Neuronal stem cell (in vitro differentiated cells): Measurements from ENCODE around the gene VIPR1.
A peak's percentile ranks its signal among the peaks of the same experiment; 100 is the strongest.

ENCODE experiments used
- DNase-seq: peaks from one replicate; pipeline ENCODE4 v3.0.0-alpha.2; 2013; ENCODE audit warnings: low spot score
- H2AFZ ChIP-seq: one replicate; pipeline ENCODE4 v1.6.1; 2013; ENCODE audit warnings: mild to moderate bottlenecking, low read length, inconsistent platforms
- H2AK5ac ChIP-seq: 2 replicates; pipeline ENCODE4 v1.6.1; 2013; ENCODE audit warnings: low read depth, mild to moderate bottlenecking, inconsistent platforms, low read length, moderate library complexity, mixed read lengths
- H2BK120ac ChIP-seq: 2 replicates; pipeline ENCODE4 v1.6.1; 2013; ENCODE audit warnings: low read depth, mild to moderate bottlenecking, inconsistent platforms, low read length, moderate library complexity, mixed read lengths
- H2BK12ac ChIP-seq: one replicate; pipeline ENCODE4 v1.6.1; 2013; ENCODE audit warnings: low read length, inconsistent platforms
- H2BK15ac ChIP-seq: 2 replicates; pipeline ENCODE4 v1.6.1; 2013; ENCODE audit warnings: mild to moderate bottlenecking, low read length, inconsistent platforms, mixed read lengths
- H2BK5ac ChIP-seq: one replicate; pipeline ENCODE4 v1.6.1; 2013; ENCODE audit warnings: inconsistent platforms, mild to moderate bottlenecking, low read length, moderate library complexity
- H3K14ac ChIP-seq: one replicate; pipeline ENCODE4 v1.6.1; 2013; ENCODE audit warnings: low read length, inconsistent platforms
- H3K18ac ChIP-seq: 2 replicates; pipeline ENCODE4 v1.6.1; 2013; ENCODE audit warnings: low read length, inconsistent platforms
- H3K23ac ChIP-seq: 2 replicates; pipeline ENCODE4 v1.6.1; 2013; ENCODE audit warnings: low read depth, mild to moderate bottlenecking, mixed read lengths, low read length, inconsistent platforms; ENCODE audit not compliant: poor library complexity
- H3K27ac ChIP-seq: replicated peaks from 3 replicates; pipeline ENCODE4 v1.5.1; 2013; ENCODE audit warnings: low read length, inconsistent platforms
- H3K27me3 ChIP-seq, 3 experiments: 2 replicates each; pipeline ENCODE4 v1.6.1; 2013; ENCODE audit warnings: low read length in 3 of 3, mild to moderate bottlenecking in 2 of 3, inconsistent platforms in 1 of 3, low read depth in 1 of 3, mixed read lengths in 1 of 3, moderate library complexity in 1 of 3; ENCODE audit not compliant: control insufficient read depth in 3 of 3, insufficient read depth in 3 of 3
- H3K36me3 ChIP-seq, 2 donors: replicated peaks in 1 of 2; 2 replicates each; pipeline ENCODE4 v1.6.1; 2013; ENCODE audit warnings: low read length in 2 of 2; ENCODE audit not compliant: control insufficient read depth in 2 of 2, insufficient read depth in 2 of 2
- H3K4ac ChIP-seq: 2 replicates; pipeline ENCODE4 v1.6.1; 2013; ENCODE audit warnings: inconsistent platforms, mild to moderate bottlenecking, low read length, moderate library complexity
- H3K4me1 ChIP-seq, 2 donors: 1 replicate in 1 of 2; 2 replicates in 1 of 2; pipeline ENCODE4 v1.6.1; 2013; ENCODE audit warnings: low read length in 2 of 2, low read depth in 1 of 2; ENCODE audit not compliant: control insufficient read depth in 2 of 2, insufficient read depth in 1 of 2
- H3K4me2 ChIP-seq: one replicate; pipeline ENCODE4 v1.6.1; 2013; ENCODE audit warnings: mild to moderate bottlenecking, low read length, inconsistent platforms; ENCODE audit not compliant: insufficient read depth, poor library complexity, severe bottlenecking
- H3K4me3 ChIP-seq, 2 donors: 2 replicates each; pipeline ENCODE4 v1.5.1; 2013; ENCODE audit warnings: low read length in 2 of 2, mild to moderate bottlenecking in 2 of 2, inconsistent platforms in 1 of 2, moderate library complexity in 1 of 2
- H3K79me1 ChIP-seq: one replicate; pipeline ENCODE4 v1.6.1; 2013; ENCODE audit warnings: low read depth, mild to moderate bottlenecking, inconsistent platforms, low read length, moderate library complexity
- H3K9ac ChIP-seq: one replicate; pipeline ENCODE4 v1.6.1; 2013; ENCODE audit warnings: mild to moderate bottlenecking, low read depth, low read length, inconsistent platforms; ENCODE audit not compliant: poor library complexity
- H3K9me3 ChIP-seq, 2 donors: replicated peaks in 1 of 2; 2 replicates each; pipeline versions ENCODE3 to v1.6.1; 2013; ENCODE audit warnings: low read length in 2 of 2, mild to moderate bottlenecking in 2 of 2, inconsistent platforms in 1 of 2, low read depth in 1 of 2, mixed read lengths in 1 of 2, moderate library complexity in 1 of 2; ENCODE audit not compliant: control insufficient read depth in 2 of 2, insufficient read depth in 1 of 2
- H4K8ac ChIP-seq: one replicate; pipeline ENCODE4 v1.6.1; 2013; ENCODE audit warnings: low read depth, mild to moderate bottlenecking, inconsistent platforms, low read length, moderate library complexity
- H4K91ac ChIP-seq: one replicate; pipeline ENCODE4 v1.6.1; 2013; ENCODE audit warnings: low read length, low read depth, mild to moderate bottlenecking, inconsistent platforms; ENCODE audit not compliant: poor library complexity
- WGBS, 2 donors: extraction: QIAGEN DNeasy Blood & Tissue Kit; methylation state at CpG; one replicate each; pipeline ENCODE4 v1.1.7; 2013; ENCODE audit warnings: missing lambda C conversion rate in 2 of 2, mixed read lengths in 1 of 2; ENCODE audit not compliant: insufficient read length in 2 of 2, insufficient replicate concordance in 1 of 2; ENCODE audit errors: extremely low coverage in 2 of 2; 5-methylcytosine and 5-hydroxymethylcytosine counted together

VIPR1 gene

DNA sequence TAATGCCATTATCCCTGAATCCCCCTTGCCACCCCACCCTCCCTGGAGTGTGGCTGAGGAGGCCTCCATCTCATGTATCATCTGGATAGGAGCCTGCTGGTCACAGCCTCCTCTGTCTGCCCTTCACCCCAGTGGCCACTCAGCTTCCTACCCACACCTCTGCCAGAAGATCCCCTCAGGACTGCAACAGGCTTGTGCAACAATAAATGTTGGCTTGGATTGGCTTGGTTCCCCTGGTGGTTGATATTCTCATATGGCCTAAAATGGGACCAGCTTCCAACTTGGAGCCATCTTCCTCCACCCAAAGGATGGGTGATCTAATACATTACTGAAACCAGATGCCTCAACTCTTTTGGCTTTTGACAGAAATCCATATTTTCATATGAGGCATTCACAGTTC lies 34.9 kb downstream of the VIPR1 start:
- Histone ChIP-seq H3K27me3 (peaks cover 0 to 11% (median 0%) of the 10 kb centered on the region in 3 experiments), H2AFZ (no peak overlapping the region), H3K14ac (no peak overlapping the region), H3K4ac (no peak overlapping the region), H2BK5ac (no peak overlapping the region), H2BK12ac (no peak overlapping the region), H2BK120ac (no peak overlapping the region), H3K9me3 (no peaks in the 10 kb centered on the region), H4K91ac (no peak overlapping the region), H3K4me3 (no peak overlapping the region), H2BK15ac (no peak overlapping the region), H3K27ac (no peak overlapping the region), H3K9ac (no peak overlapping the region), H3K18ac (no peak overlapping the region), H3K4me1 (peaks cover 0 to 5% of the 10 kb centered on the region in 2 donors), H2AK5ac (no peak overlapping the region), H3K23ac (no peak overlapping the region), H3K4me2 (no peak overlapping the region), H3K79me1 (no peaks in the 10 kb centered on the region), H4K8ac (no peak overlapping the region), H3K36me3 (no peaks in the 10 kb centered on the region)
- DNase-seq, result no peak

GRCh38 chr3:42539871-42540714 lies 37.6 kb downstream of the VIPR1 start:
- peak overlapping the region; percentile 17 for H3K4ac ChIP-seq
- H3K4me1 ChIP-seq, result no peaks in the 10 kb centered on the region
- peak overlapping the region; percentile 58 for H2AK5ac ChIP-seq
- H3K27ac ChIP-seq, result no peak overlapping the region
- peak overlapping the region; percentile 37 for H2BK120ac ChIP-seq
- H3K4me3 ChIP-seq, result no peak overlapping the region
- no peak overlapping the region for H3K4me2 ChIP-seq
- peak overlapping the region; percentile 24 for H2BK15ac ChIP-seq
- no peaks in the 10 kb centered on the region for H3K9me3 ChIP-seq
- H3K79me1 ChIP-seq, result no peaks in the 10 kb centered on the region
- peak overlapping the region; percentile 48 for H3K14ac ChIP-seq
- no peak overlapping the region for H2BK5ac ChIP-seq
- no CpG with 5 or more reads among the region's 14 CpGs for whole genome bisulfite sequencing, 2 donors
- peak overlapping the region; percentile 60 for H3K23ac ChIP-seq
- H4K91ac ChIP-seq, result no peak overlapping the region
- H2AFZ ChIP-seq, result no peak overlapping the region
- H3K9ac ChIP-seq, result peak overlapping the region; percentile 45
- H3K27me3 ChIP-seq, result no peaks in the 10 kb centered on the region
- no peak overlapping the region for H2BK12ac ChIP-seq
- no peaks in the 10 kb centered on the region for H3K36me3 ChIP-seq
- DNase-seq, result peak; percentile 53
- H4K8ac ChIP-seq, result no peak overlapping the region
- H3K18ac ChIP-seq, result peak overlapping the region; percentile 50

GRCh38 chr3:42541079-42541478 lies 38.6 kb downstream of the VIPR1 start:
- Histone ChIP-seq H3K79me1 (no peaks in the 10 kb centered on the region), H3K27ac (no peak overlapping the region), H2BK5ac (no peak overlapping the region), H3K36me3 (peaks cover 0 to 2% of the 10 kb centered on the region in 2 donors), H3K4me3 (no peak overlapping the region), H3K4ac (no peak overlapping the region), H3K4me1 (no peaks in the 10 kb centered on the region), H4K91ac (no peak overlapping the region), H3K18ac (no peak overlapping the region), H2BK15ac (no peak overlapping the region), H3K23ac (no peak overlapping the region), H3K9ac (no peak overlapping the region), H2AK5ac (peak overlapping the region; percentile 16), H3K4me2 (no peak overlapping the region), H4K8ac (no peak overlapping the region), H3K9me3 (no peaks in the 10 kb centered on the region), H3K27me3 (no peaks in the 10 kb centered on the region), H2BK120ac (no peak overlapping the region), H3K14ac (no peak overlapping the region), H2BK12ac (no peak overlapping the region), H2AFZ (no peak overlapping the region)
- no CpG with 5 or more reads among the region's 3 CpGs for WGBS, 2 donors
- no peak for DNase-seq

- Histone ChIP-seq H2BK120ac (no peak overlapping the region), H3K79me1 (no peaks in the 10 kb centered on the region), H3K27me3 (no peaks in the 10 kb centered on the region), H3K36me3 (peaks cover 0 to 27% of the 10 kb centered on the region in 2 donors), H3K27ac (no peak overlapping the region), H3K14ac (no peak overlapping the region), H3K9ac (no peak overlapping the region), H2AK5ac (no peak overlapping the region), H3K4ac (no peak overlapping the region), H3K4me3 (no peak overlapping the region), H3K18ac (no peak overlapping the region), H4K91ac (no peak overlapping the region), H2BK15ac (no peak overlapping the region), H3K4me1 (no peaks in the 10 kb centered on the region), H3K23ac (no peak overlapping the region), H3K4me2 (no peak overlapping the region), H3K9me3 (no peaks in the 10 kb centered on the region), H4K8ac (no peak overlapping the region), H2AFZ (no peak overlapping the region), H2BK5ac (no peak overlapping the region), H2BK12ac (no peak overlapping the region)
- no peak for DNase-seq
- WGBS, 2 donors, result no CpG with 5 or more reads among the region's 12 CpGs
Observed at GRCh38 chr3:42544492-42545283, 42.2 kb downstream of the VIPR1 start.
